CD8-positive, alpha-beta memory T cell (primary cell): ENCODE measurements around the gene IL22RA2. TPM values are rescaled to one million over a fixed set of nuclear protein-coding genes. Genes with fewer than 3 reads are reported as not detected.

Experiments
- CTCF ChIA-PET: fragments of 350-600 bp; sonication (Branson Sonifier 250); formaldehyde crosslinking; loops from one replicate; lab custom pipeline; 2021; ENCODE audit warnings: antibody characterized with exemption; lab: Charles Lee
- POLR2A ChIA-PET: fragments of 350-600 bp; sonication (Branson Sonifier 250); formaldehyde crosslinking; loops from one replicate; lab custom pipeline; 2021; ENCODE audit warnings: antibody characterized with exemption; lab: Charles Lee
- DNase-seq, 5 donors: peaks; one replicate each; pipeline versions ENCODE4 v3.0.0 to v3.0.0-alpha.2; 2020 to 2022; ENCODE audit warnings: mixed read lengths in 1 of 5
- H3K27ac ChIP-seq: one replicate; pipeline ENCODE4 v1.7.0; 2013; ENCODE audit warnings: low read depth, mild to moderate bottlenecking, low read length, moderate library complexity
- H3K27me3 ChIP-seq: 2 replicates; pipeline ENCODE4 v1.7.0; 2013; ENCODE audit warnings: low read length, mild to moderate bottlenecking; ENCODE audit not compliant: insufficient read depth, poor library complexity, severe bottlenecking
- H3K36me3 ChIP-seq: 2 replicates; pipeline ENCODE4 v1.7.0; 2013; ENCODE audit warnings: mild to moderate bottlenecking, low read length, moderate library complexity; ENCODE audit not compliant: insufficient read depth
- H3K4me1 ChIP-seq: 2 replicates; pipeline ENCODE4 v1.7.0; 2013; ENCODE audit warnings: mild to moderate bottlenecking, low read length, moderate library complexity; ENCODE audit not compliant: insufficient read depth
- H3K4me3 ChIP-seq: 2 replicates; pipeline ENCODE4 v1.7.0; 2013; ENCODE audit warnings: mild to moderate bottlenecking, low read length
- H3K9me3 ChIP-seq: 2 replicates; pipeline ENCODE4 v1.7.0; 2013; ENCODE audit warnings: mild to moderate bottlenecking, low read length
- H3K27ac Mint-ChIP-seq, 8 donors: one replicate each; pipeline ENCODE4 v1.8.0; 2020 to 2021; ENCODE audit warnings: mixed read lengths in 8 of 8, mild to moderate bottlenecking in 6 of 8, inconsistent platforms in 3 of 8, moderate library complexity in 3 of 8
- H3K27me3 Mint-ChIP-seq, 2 donors: one replicate each; pipeline ENCODE4 v1.8.0; 2020 to 2021; ENCODE audit warnings: mixed read lengths in 2 of 2, mild to moderate bottlenecking in 1 of 2, moderate library complexity in 1 of 2
- H3K36me3 Mint-ChIP-seq, 3 donors: one replicate each; pipeline ENCODE4 v1.8.0; 2020 to 2021; ENCODE audit warnings: mixed read lengths in 3 of 3, inconsistent platforms in 1 of 3, mild to moderate bottlenecking in 1 of 3
- H3K4me1 Mint-ChIP-seq, 3 donors: one replicate each; pipeline ENCODE4 v1.8.0; 2020 to 2021; ENCODE audit warnings: mixed read lengths in 3 of 3, inconsistent platforms in 1 of 3, mild to moderate bottlenecking in 1 of 3
- H3K4me3 Mint-ChIP-seq, 7 donors: one replicate each; pipeline ENCODE4 v1.8.0; 2020 to 2021; ENCODE audit warnings: mixed read lengths in 7 of 7, mild to moderate bottlenecking in 6 of 7, moderate library complexity in 4 of 7, inconsistent platforms in 2 of 7
- H3K9me3 Mint-ChIP-seq, 5 donors: one replicate each; pipeline ENCODE4 v1.8.0; 2020 to 2022; ENCODE audit warnings: mixed read lengths in 5 of 5, mild to moderate bottlenecking in 3 of 5, moderate library complexity in 2 of 5, inconsistent platforms in 1 of 5
- polyA plus RNA-seq: library from polyadenylated mRNA; unstranded; fragments of 300-500 nt; fragmentation: Illumina TruSeq; gene quantifications from one replicate; pipeline ENCODE4 v1.2.3, GENCODE V29; 2021
- total RNA-seq, 2 experiments: library from RNA; stranded (reverse); gene quantifications; one replicate each; pipeline ENCODE4 v1.2.3, GENCODE V29; 2021

Gene IL22RA2
- total and polyA plus RNA-seq, 3 experiments from 2014 or later = not detected

GRCh38 chr6:137193256-137194070 is 20.0 kb upstream of the IL22RA2 start:
- peaks cover 21 to 31% (median 27%) of the 10 kb centered on the region in 3 donors for H3K4me1 Mint-ChIP-seq
- POLR2A ChIA-PET = no interaction called here
- no peak overlapping the region for H3K27ac ChIP-seq
- H3K4me3 ChIP-seq = no peak overlapping the region
- CTCF ChIA-PET = no interaction called here
- peak overlapping the region in 1 of 8 donors; percentile 21 for H3K27ac Mint-ChIP-seq
- no peak overlapping the region for H3K4me3 Mint-ChIP-seq
- H3K9me3 ChIP-seq = no peaks in the 10 kb centered on the region
- H3K4me1 ChIP-seq = no peaks in the 10 kb centered on the region
- no peaks in the 10 kb centered on the region for H3K27me3 Mint-ChIP-seq
- peaks cover 0 to 1% (median 0%) of the 10 kb centered on the region in 5 donors for H3K9me3 Mint-ChIP-seq
- H3K27me3 ChIP-seq = no peaks in the 10 kb centered on the region
- DNase-seq = no peak
- peaks cover 3 to 12% (median 10%) of the 10 kb centered on the region in 3 donors for H3K36me3 Mint-ChIP-seq
- no peaks in the 10 kb centered on the region for H3K36me3 ChIP-seq

GRCh38 chr6:137192821-137193220 is 19.4 kb upstream of the IL22RA2 start:
- Mint-ChIP-seq H3K27ac (no peak overlapping the region), H3K4me1 (peaks cover 17 to 24% (median 23%) of the 10 kb centered on the region in 3 donors), H3K27me3 (no peaks in the 10 kb centered on the region), H3K36me3 (peaks cover 0 to 7% (median 6%) of the 10 kb centered on the region in 3 donors), H3K4me3 (no peak overlapping the region), H3K9me3 (peaks cover 0 to 4% (median 0%) of the 10 kb centered on the region in 5 donors)
- Histone ChIP-seq H3K27me3 (no peaks in the 10 kb centered on the region), H3K4me1 (no peaks in the 10 kb centered on the region), H3K36me3 (no peaks in the 10 kb centered on the region), H3K27ac (no peak overlapping the region), H3K9me3 (no peaks in the 10 kb centered on the region), H3K4me3 (no peak overlapping the region)
- POLR2A ChIA-PET = no interaction called here
- CTCF ChIA-PET = no interaction called here
- DNase-seq = no peak

GRCh38 chr6:137191670-137192069 is 18.2 kb upstream of the IL22RA2 start:
- Histone ChIP-seq H3K4me1 (no peaks in the 10 kb centered on the region), H3K27ac (no peak overlapping the region), H3K36me3 (no peaks in the 10 kb centered on the region), H3K4me3 (no peak overlapping the region), H3K9me3 (no peaks in the 10 kb centered on the region), H3K27me3 (no peaks in the 10 kb centered on the region)
- Mint-ChIP-seq H3K27me3 (peaks cover 0 to 2% of the 10 kb centered on the region in 2 donors), H3K9me3 (peaks cover 1 to 6% (median 4%) of the 10 kb centered on the region in 5 donors), H3K4me3 (no peak overlapping the region), H3K4me1 (peaks cover 13 to 16% (median 16%) of the 10 kb centered on the region in 3 donors), H3K27ac (no peak overlapping the region), H3K36me3 (peaks cover 0 to 13% (median 1%) of the 10 kb centered on the region in 3 donors)
- no peak for DNase-seq
- POLR2A ChIA-PET = no interaction called here
- CTCF ChIA-PET = no interaction called here

GRCh38 chr6:137191236-137191635 is 17.8 kb upstream of the IL22RA2 start:
- Histone ChIP-seq H3K9me3 (no peaks in the 10 kb centered on the region), H3K36me3 (no peaks in the 10 kb centered on the region), H3K27me3 (no peaks in the 10 kb centered on the region), H3K4me3 (no peak overlapping the region), H3K27ac (no peak overlapping the region), H3K4me1 (no peaks in the 10 kb centered on the region)
- peaks cover 3 to 10% (median 5%) of the 10 kb centered on the region in 5 donors for H3K9me3 Mint-ChIP-seq
- no peak for DNase-seq
- peaks cover 0 to 16% (median 0%) of the 10 kb centered on the region in 3 donors for H3K36me3 Mint-ChIP-seq
- H3K27ac Mint-ChIP-seq = no peak overlapping the region
- POLR2A ChIA-PET = no interaction called here
- CTCF ChIA-PET = no interaction called here
- H3K4me3 Mint-ChIP-seq = no peak overlapping the region
- peaks cover 0 to 2% of the 10 kb centered on the region in 2 donors for H3K27me3 Mint-ChIP-seq
- H3K4me1 Mint-ChIP-seq = peaks cover 9 to 12% (median 12%) of the 10 kb centered on the region in 3 donors

- H3K36me3 ChIP-seq = no peaks in the 10 kb centered on the region
- no peaks in the 10 kb centered on the region for H3K4me1 ChIP-seq
- no peak overlapping the region for H3K4me3 ChIP-seq
- H3K27me3 Mint-ChIP-seq = peaks cover 0 to 7% of the 10 kb centered on the region in 2 donors
- H3K4me3 Mint-ChIP-seq = no peak overlapping the region
- ChIA-PET POLR2A (no interaction called here), CTCF (no interaction called here)
- H3K27ac ChIP-seq = no peak overlapping the region
- no peak overlapping the region for H3K27ac Mint-ChIP-seq
- H3K27me3 ChIP-seq = no peaks in the 10 kb centered on the region
- H3K4me1 Mint-ChIP-seq = peaks cover 3 to 6% (median 6%) of the 10 kb centered on the region in 3 donors
- H3K9me3 ChIP-seq = no peaks in the 10 kb centered on the region
- H3K9me3 Mint-ChIP-seq = peaks cover 5 to 12% (median 8%) of the 10 kb centered on the region in 5 donors
- no peak for DNase-seq
- H3K36me3 Mint-ChIP-seq = peaks cover 0 to 18% (median 0%) of the 10 kb centered on the region in 3 donors
These were observed 17.2 kb upstream of the IL22RA2 start for GRCh38 chr6:137190583-137191094.

GRCh38 chr6:137188855-137189254 is 15.4 kb upstream of the IL22RA2 start:
- H3K4me1 ChIP-seq = no peaks in the 10 kb centered on the region
- no peaks in the 10 kb centered on the region for H3K36me3 ChIP-seq
- no peak overlapping the region for H3K4me3 ChIP-seq
- peaks cover 0 to 29% (median 0%) of the 10 kb centered on the region in 3 donors for H3K36me3 Mint-ChIP-seq
- no peak overlapping the region for H3K4me3 Mint-ChIP-seq
- H3K27ac ChIP-seq = no peak overlapping the region
- POLR2A ChIA-PET = no interaction called here
- CTCF ChIA-PET = interaction anchor here (1.2 kb wide), 1 partner anchor 23 kb away, joined by 3 read pairs; no protein-coding TSS in a partner anchor
- DNase-seq = no peak
- H3K27ac Mint-ChIP-seq = no peak overlapping the region
- no peaks in the 10 kb centered on the region for H3K27me3 ChIP-seq
- H3K27me3 Mint-ChIP-seq = peaks cover 0 to 11% of the 10 kb centered on the region in 2 donors
- no peaks in the 10 kb centered on the region for H3K9me3 ChIP-seq
- no peaks in the 10 kb centered on the region for H3K4me1 Mint-ChIP-seq
- H3K9me3 Mint-ChIP-seq = peaks cover 7 to 27% (median 23%) of the 10 kb centered on the region in 5 donors

- ChIA-PET CTCF (no interaction called here), POLR2A (no interaction called here)
- no peak for DNase-seq
- no peaks in the 10 kb centered on the region for H3K27me3 ChIP-seq
- no peak overlapping the region for H3K27ac ChIP-seq
- H3K4me3 ChIP-seq = no peak overlapping the region
- H3K4me1 ChIP-seq = no peaks in the 10 kb centered on the region
- H3K36me3 ChIP-seq = no peaks in the 10 kb centered on the region
- Mint-ChIP-seq H3K4me1 (no peaks in the 10 kb centered on the region), H3K4me3 (no peak overlapping the region), H3K9me3 (peaks cover 19 to 53% (median 42%) of the 10 kb centered on the region in 5 donors), H3K27ac (no peak overlapping the region), H3K36me3 (peaks cover 0 to 49% (median 1%) of the 10 kb centered on the region in 3 donors), H3K27me3 (peaks cover 0 to 11% of the 10 kb centered on the region in 2 donors)
- peaks cover 7% of the 10 kb centered on the region for H3K9me3 ChIP-seq
These were observed 11.8 kb upstream of the IL22RA2 start for GRCh38 chr6:137185290-137185689.

- CTCF ChIA-PET = no interaction called here
- POLR2A ChIA-PET = no interaction called here
These were observed 9.2 kb upstream of the IL22RA2 start for GRCh38 chr6:137182654-137183073.

More at GRCh38 chr6:137182654-137183073, 9.2 kb upstream of the IL22RA2 start:
- peaks cover 0 to 47% (median 1%) of the 10 kb centered on the region in 3 donors for H3K36me3 Mint-ChIP-seq
- no peak for DNase-seq
- no peak overlapping the region for H3K27ac Mint-ChIP-seq
- no peak overlapping the region for H3K4me3 ChIP-seq
- H3K27me3 Mint-ChIP-seq = peaks cover 13 to 15% of the 10 kb centered on the region in 2 donors
- H3K4me3 Mint-ChIP-seq = no peak overlapping the region
- H3K9me3 Mint-ChIP-seq = peaks cover 24 to 53% (median 42%) of the 10 kb centered on the region in 5 donors
- no peaks in the 10 kb centered on the region for H3K4me1 Mint-ChIP-seq
- no peaks in the 10 kb centered on the region for H3K27me3 ChIP-seq
- no peaks in the 10 kb centered on the region for H3K4me1 ChIP-seq
- H3K27ac ChIP-seq = no peak overlapping the region
- no peaks in the 10 kb centered on the region for H3K36me3 ChIP-seq
- peaks cover 7% of the 10 kb centered on the region for H3K9me3 ChIP-seq
